ENCODE measurements around the gene ARID1B. TPM values are rescaled to one million over a fixed set of nuclear protein-coding genes. Genes with fewer than 3 reads are reported as not detected.

Gene ARID1B
- total and polyA plus RNA-seq, 7 donors = 8.1 to 61.1 (median 53.1) TPM

GRCh38 chr6:156821707-156822106 lies 44.5 kb downstream of the ARID1B start:
- Histone ChIP-seq H3K36me3 (ENCODE audit: insufficient read depth in 1 of 2, low read depth in 1 of 2) (no peaks in the 10 kb centered on the region), H3K4me3 (no peak overlapping the region), H3K27me3 (ENCODE audit: insufficient read depth in 3 of 3, low read length in 2 of 3) (no peaks in the 10 kb centered on the region), H3K4me1 (peaks cover 86% of the 10 kb centered on the region), H3K27ac (peak overlapping the region; percentile 81), H3K9me3 (no peaks in the 10 kb centered on the region)
- 82 to 93% (median 85%) methylated on average over 2 of the region's 2 CpGs for WGBS, 3 donors
- ATAC-seq = no peak
- intact Hi-C loops (cut with DNase I) = no loop called here
- no peak for DNase-seq
- no peak for TF ChIP-seq CTCF (IDR thresholded peaks at IDR 0.05)

- H3K4me1 ChIP-seq = peaks cover 85% of the 10 kb centered on the region
- no peaks in the 10 kb centered on the region for H3K27me3 ChIP-seq (ENCODE audit: insufficient read depth in 3 of 3, low read length in 2 of 3)
- no peaks in the 10 kb centered on the region for H3K9me3 ChIP-seq
- peak overlapping the region; percentile 81 for H3K27ac ChIP-seq
- peak in 1 of 2 donors; percentile 65 for DNase-seq
- 24 to 41% (median 28%) methylated on average over 14 of the region's 14 CpGs for WGBS, 3 donors
- no peak for TF ChIP-seq CTCF (IDR thresholded peaks at IDR 0.05)
- peak; percentile 67 to 87 (median 76) for ATAC-seq
- peak overlapping the region; percentile 51 for H3K4me3 ChIP-seq
- intact Hi-C loops (cut with DNase I) = no loop called here
- no peaks in the 10 kb centered on the region for H3K36me3 ChIP-seq (ENCODE audit: insufficient read depth in 1 of 2, low read depth in 1 of 2)
Observed at GRCh38 chr6:156822747-156823206, 45.6 kb downstream of the ARID1B start.

- TF ChIP-seq CTCF (IDR thresholded peaks at IDR 0.05) = no peak
- Histone ChIP-seq H3K4me3 (no peak overlapping the region), H3K27ac (peak overlapping the region; percentile 81), H3K27me3 (ENCODE audit: insufficient read depth in 3 of 3, low read length in 2 of 3) (no peaks in the 10 kb centered on the region), H3K4me1 (peaks cover 86% of the 10 kb centered on the region), H3K9me3 (no peaks in the 10 kb centered on the region), H3K36me3 (ENCODE audit: insufficient read depth in 1 of 2, low read depth in 1 of 2) (peaks cover 0 to under 1% of the 10 kb centered on the region in 2 donors)
- ATAC-seq (no peak), DNase-seq (no peak)
- 72 to 83% (median 73%) methylated on average over 8 of the region's 8 CpGs for WGBS, 3 donors
- intact Hi-C loops (cut with DNase I) = no loop called here
Observed at GRCh38 chr6:156824142-156824541, 47.0 kb downstream of the ARID1B start.

GRCh38 chr6:156825475-156825874 lies 48.3 kb downstream of the ARID1B start:
- 26 to 45% (median 34%) methylated on average over 3 of the region's 3 CpGs for WGBS, 3 donors

More at GRCh38 chr6:156825475-156825874, 48.3 kb downstream of the ARID1B start:
- no peak for DNase-seq
- H3K27me3 ChIP-seq (ENCODE audit: insufficient read depth in 3 of 3, low read length in 2 of 3) = no peaks in the 10 kb centered on the region
- peaks cover 0 to 7% of the 10 kb centered on the region in 2 donors for H3K36me3 ChIP-seq (ENCODE audit: insufficient read depth in 1 of 2, low read depth in 1 of 2)
- H3K4me3 ChIP-seq = no peak overlapping the region
- intact Hi-C loops (cut with DNase I) = no loop called here
- ATAC-seq = no peak
- TF ChIP-seq CTCF (IDR thresholded peaks at IDR 0.05) = no peak
- H3K9me3 ChIP-seq = no peaks in the 10 kb centered on the region
- peaks cover 85% of the 10 kb centered on the region for H3K4me1 ChIP-seq
- H3K27ac ChIP-seq = peak overlapping the region; percentile 81
